Uterus (tissue), 2 donors: ENCODE measurements around the gene CAPN11.

Source experiments
- CTCF ChIP-seq, 4 experiments: fragments of 200-600 bp in 2 of 4; fragments of 450-650 bp in 2 of 4; sonication (generic) in 2 of 4; IDR thresholded peaks; one replicate each; pipeline ENCODE4 v1.5.1; 2016 to 2019; ENCODE audit warnings: antibody characterized with exemption in 4 of 4, mild to moderate bottlenecking in 2 of 4, moderate library complexity in 1 of 4
- POLR2A ChIP-seq, 2 donors: fragments of 450-650 bp; IDR thresholded peaks; one replicate each; pipeline ENCODE4 v1.6.1; 2016; ENCODE audit warnings: antibody characterized with exemption in 2 of 2, mild to moderate bottlenecking in 1 of 2, moderate library complexity in 1 of 2

GRCh38 chr6:44222486-44223318 is 64.1 kb downstream of the CAPN11 start:
- TF ChIP-seq POLR2A (IDR thresholded peaks at IDR 0.05) (no peak), CTCF (IDR thresholded peaks at IDR 0.05) (no peak)
